UCSD-AML1 (cell line): ENCODE results near the gene ACTL6B.
A peak's percentile ranks its signal among the peaks of the same experiment; 100 is the strongest.
"Not testable (repeated sequence)": the region's sequence is repeated elsewhere in the genome, so short reads cannot be mapped to it uniquely, and the experiment has no call there.

Experiments
- DNase-seq: peaks from one replicate; lab custom pipeline; 2025; ENCODE audit not compliant: unreplicated experiment; lab: John Stamatoyannopoulos, UW

Gene ACTL6B

DNA sequence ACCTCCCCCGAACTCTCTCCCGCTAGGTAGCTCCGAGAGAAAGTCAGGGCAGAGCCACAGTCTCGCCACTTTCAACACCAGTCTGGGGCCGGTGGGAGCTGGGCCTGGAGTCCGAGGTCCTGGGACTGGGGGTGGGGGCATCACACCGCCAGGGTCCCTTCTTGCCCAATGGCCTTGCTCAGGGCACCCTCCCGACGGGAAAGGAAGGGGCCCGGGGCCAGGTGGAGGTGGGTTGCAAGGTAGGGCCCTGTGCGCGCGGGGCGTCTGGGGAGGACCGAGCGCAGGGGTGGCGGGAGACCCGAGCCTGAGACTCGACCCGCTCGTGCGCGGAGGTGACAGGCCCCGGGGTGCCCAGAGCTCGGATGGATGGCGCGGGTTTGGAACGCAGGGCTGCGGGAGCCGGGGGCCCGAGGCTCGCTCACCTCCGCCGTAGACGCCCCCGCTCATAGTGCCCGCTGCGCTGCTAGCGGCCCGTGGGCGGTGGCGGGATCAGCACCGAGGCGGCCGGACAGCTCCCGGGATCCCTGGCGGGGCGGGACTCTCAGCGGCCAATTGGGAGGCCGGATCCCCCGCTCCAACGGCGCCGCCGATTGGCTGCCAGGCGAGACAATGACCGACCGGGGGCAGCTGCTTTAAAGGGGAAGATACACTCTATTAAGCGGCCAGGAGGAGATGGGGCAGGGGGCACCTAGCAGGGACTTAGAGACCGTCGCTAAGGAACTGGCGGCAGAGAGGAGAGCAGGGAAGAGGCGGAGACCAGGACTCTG is at the start of gene ACTL6B:
ACTL6B (minus strand) TSS at position 541 of the 767 bp plus-strand sequence; CDS start at position 447, 94 bp downstream.
- DNase-seq: peak; percentile 59

DNA sequence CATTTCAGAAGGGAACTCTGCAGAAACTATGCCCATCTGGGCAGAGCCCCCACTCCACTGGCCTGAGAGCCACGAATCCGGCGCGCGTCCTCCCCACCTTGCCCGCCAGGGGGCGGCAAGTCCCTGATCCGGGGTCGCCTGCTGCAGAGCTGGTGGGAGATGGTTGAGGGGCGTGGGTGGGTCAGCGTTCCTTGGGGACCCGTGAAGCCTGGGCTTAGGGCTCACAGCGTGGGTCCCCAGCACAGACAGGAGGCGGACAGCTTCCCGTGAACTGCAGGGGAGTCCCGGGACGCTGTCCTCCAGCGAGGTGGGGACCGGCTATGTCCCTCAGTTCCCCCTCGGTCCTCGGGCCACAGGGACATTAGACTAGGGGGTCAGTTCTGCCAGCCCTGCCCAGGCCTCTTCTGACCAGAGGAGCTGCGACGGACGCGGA is 49.1 kb upstream of the ACTL6B start:
- DNase-seq: peak; percentile 55

GRCh38 chr7:100701089-100701488 is 44.8 kb upstream of the ACTL6B start:
- not testable (repeated sequence) for DNase-seq

DNA sequence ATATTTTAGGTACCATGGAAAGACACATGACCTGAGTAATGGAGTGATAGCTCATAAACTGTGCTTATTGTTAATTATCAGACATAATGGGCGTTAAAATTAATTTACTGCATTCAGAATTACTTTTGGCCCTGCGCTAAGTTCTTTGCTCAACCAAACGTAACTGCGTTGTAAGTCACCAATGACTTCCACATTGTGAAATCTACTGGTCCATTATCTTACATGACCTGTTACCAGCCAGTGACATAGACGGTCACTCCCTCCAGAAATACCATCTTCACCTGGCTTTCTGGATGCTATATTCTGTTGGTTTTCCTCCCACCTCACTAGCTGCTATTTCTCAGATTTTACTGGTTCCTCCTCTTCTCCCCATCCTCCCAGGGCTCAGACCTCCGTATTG is 42.8 kb upstream of the ACTL6B start:
- DNase-seq: no peak

DNA sequence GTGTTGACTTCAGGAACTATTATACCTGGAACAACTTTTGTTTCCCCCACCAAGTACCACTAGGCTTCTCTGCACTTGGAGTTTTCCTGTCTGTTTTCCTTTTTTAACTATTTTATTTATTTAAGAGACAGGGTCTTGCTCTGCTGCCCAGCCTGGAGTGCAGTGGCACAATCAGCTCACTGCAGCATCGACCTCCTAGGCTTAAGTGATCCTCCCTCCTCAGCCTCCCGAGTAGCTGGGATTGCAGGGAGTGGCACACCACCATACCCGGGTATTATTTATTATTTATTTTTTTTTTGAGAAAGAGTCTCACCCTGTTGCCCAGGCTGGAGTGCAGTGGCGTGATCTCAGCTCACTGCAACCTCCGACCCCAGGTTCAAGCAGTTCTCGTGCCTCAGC is 39.9 kb upstream of the ACTL6B start:
- no peak for DNase-seq

DNA sequence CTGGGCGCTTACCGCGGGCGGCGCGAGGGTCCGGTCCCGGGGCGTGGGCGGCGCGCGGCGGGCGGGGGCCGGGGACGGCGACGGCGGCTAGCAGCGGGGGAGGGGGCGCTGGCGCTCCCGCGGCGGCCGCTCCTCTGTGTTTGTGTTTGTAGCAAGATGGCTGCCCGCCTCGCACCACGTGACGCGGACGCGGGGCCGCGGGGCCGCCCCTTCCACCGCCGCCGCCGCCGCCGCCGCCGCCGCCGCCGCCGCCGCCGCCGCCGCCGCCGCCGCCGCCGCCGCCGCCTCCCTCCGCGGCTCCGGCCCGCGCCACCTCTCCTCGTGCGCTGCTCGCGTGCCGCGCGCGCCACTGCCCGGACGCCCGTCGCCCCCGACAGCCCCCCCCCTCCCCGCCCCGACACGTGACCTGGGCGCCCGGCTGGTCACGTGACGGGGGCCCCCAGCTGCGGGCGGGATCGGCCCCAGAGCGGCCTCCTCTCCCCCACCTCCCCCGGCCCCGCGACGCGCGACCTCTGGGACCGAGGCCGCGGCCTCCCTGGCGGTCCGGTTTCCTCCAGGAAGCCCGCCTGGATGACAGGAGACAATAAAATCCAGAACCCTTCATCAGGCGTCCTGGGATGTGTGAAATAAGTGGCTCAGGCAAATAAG is 38.0 kb upstream of the ACTL6B start, which contains the start of gene GIGYF1:
GIGYF1 (minus strand) TSS at position 153 of the 648 bp plus-strand sequence. CDS start 6,012 bp downstream, outside the sequence.
- DNase-seq: peak; percentile 54

GRCh38 chr7:100693312-100694097 is 37.3 kb upstream of the ACTL6B start:
- no peak for DNase-seq

GRCh38 chr7:100692578-100692961 is 36.3 kb upstream of the ACTL6B start:
- DNase-seq: no peak

GRCh38 chr7:100691676-100692577 is 35.7 kb upstream of the ACTL6B start:
- DNase-seq: peak; percentile 54

DNA sequence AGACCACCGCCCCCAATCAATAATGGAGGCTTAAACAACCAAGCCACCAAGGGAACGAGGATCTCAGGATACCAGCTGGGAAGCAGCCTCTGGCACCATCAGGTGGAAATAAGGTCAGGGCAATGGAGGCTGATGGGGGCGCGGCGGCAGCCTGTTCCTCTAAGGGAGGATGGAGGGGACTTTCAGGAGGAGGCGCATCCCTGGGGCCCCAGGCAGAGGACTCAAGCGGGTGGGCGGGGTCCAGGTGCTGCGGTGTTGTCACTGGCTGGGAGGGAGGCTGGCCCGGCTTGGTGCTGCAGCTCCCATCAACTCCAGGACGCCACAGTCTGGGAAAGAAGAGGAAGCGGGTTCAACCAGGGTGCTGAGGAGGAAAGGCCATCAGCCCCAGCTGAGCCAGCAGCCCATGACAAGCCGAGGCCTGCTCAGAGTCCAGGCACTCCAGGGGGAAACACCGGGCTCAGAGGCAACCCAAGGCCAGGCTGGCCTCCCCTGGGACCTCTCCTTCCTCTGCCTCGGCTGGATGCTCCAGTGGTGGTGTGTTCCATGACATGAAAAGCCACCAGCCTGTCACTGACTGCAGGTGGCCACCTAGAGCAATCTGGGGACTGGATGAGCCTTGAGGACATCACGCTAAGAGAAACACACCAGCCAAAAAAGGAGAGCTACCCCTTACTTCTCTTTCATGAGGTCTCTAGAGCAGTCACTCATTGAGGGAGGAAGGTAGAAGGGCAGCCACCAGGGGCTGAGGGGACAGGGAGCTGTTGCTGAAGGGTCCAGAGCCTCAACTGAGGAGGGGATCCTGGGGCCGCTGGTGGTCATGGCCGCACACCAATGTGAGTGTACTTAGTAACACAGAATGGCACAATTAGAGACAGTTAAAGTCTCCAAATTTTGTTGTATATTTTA is 33.2 kb upstream of the ACTL6B start:
- DNase-seq: no peak

DNA sequence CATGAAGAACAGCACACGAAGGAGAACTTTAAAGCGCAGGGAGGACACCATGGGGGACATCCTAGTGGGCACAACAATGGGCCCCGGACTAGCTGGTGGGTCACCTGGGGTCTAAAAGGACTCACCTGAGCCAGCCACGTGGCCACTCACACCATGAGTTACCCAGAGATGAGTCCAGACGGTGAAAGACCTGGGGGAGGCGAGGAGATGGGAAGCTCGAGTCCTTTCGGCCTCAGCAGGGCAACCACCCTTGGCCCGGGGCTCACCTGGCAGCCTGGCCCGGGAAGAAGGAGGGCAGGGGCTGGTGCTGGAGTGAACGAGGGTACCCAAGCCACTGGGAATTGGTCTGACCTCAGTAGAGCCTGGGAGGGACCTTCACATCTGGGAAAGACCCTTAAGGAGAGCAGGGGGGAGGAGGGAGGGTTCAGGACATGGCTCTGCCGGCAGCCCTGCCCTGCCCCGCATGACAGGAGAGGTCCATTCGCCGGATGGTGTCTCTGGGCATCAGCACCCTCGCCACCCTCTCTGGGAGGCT is 32.1 kb upstream of the ACTL6B start:
- DNase-seq: no peak

DNA sequence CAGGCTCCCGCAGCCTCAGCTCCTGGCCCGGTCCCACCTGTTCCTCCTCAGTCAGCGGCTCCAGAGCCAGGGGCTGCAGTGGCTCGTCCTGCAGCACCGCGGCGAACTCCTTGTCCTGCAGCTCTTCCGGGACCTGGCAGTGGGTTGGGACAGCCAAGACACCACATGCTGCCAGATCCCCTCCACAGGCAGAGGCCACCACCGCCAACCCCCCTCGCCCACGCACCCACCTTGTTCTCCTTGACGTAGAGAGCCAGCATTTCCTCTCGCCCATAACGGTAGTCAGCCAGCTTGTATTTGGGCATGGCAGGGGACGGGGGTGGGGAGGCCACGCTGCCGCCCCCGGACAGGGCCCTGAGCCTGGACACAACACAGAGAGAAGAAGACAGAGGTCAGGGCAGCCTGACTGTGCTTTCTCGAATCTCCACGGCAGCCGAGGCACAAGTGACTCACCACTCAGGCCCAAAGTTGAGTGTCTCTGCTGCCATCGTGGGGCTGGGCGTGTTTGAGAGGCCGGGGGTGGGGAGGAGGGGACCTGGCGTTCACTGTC is 31.6 kb upstream of the ACTL6B start:
- DNase-seq: no peak

DNA sequence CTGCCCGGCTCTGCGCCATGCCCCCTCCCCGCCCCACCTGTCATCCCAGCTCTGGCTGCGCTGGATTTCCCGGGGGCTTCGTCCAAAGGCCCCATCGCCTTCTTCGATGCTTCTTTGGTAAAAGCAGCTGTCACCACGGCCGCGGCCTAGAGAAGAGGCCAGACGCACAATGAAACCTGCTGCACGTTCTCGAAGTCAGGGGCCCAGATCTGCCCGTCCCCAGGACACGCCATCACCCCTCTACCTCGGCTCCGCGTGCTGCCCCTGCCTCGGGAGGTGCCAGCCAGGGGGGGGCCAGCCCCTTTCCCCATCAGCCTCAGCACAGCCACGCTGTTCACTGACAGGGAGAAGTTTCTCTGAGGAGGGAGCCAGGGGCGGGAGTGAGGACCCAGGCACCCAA is 31.0 kb upstream of the ACTL6B start:
- no peak for DNase-seq

- no peak for DNase-seq
Measured at GRCh38 chr7:100686822-100687211, 30.6 kb upstream of the ACTL6B start.

DNA sequence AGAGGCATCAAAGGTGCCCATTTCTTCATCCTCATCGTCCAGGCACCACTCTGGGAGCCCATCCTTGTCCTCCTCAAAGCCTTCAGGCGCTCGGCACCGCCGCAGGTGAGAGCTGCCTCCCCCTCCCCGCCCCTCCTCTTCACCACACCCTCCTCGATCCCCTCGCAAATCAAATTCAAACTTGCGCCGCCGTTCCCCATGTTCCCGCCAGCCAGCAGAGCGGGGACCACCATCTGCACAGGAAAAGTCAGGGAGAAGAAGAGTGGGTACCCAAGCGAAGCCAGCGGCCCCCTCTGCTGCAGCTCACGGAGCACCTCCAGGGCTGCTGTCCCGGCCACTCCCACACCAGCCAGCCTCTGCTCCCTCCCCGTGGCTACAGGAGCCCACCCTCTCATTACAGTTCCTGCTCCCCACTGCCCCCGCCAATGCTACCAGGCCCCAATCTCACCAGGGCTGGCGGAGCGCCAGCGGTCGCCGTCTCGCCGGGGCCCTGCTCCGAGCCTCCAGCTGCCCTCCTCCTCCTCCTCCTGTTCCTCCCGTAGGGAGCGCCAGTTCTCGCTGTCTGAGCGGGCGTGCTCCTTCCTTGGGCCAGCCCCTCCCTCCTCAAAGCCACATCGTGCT is 30.1 kb upstream of the ACTL6B start:
- no peak for DNase-seq

DNA sequence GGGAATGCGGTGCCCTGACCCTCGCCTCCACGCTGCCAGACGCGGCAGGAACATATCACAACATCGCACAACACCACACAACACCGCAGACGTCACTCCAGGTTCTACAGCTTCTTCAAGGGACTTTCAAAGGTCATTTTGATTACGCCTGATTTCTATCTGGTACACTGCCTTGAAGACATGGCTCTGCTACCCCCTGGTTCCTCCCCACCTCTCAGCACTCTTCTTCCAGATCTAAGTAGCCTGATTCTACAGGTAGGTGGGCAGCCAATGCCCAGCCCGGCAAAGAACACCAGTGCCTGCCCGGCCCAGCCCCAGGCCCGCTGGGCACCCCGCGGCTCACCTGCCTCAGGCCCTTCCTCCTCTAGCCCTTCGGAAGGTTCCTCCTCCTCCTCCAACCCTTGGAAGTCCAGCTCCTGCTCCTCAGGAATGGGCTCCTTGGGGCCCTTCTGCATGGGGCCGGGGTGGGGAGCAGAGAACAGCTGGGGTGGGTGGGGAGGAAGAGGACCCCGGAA is 29.4 kb upstream of the ACTL6B start:
- no peak for DNase-seq

DNA sequence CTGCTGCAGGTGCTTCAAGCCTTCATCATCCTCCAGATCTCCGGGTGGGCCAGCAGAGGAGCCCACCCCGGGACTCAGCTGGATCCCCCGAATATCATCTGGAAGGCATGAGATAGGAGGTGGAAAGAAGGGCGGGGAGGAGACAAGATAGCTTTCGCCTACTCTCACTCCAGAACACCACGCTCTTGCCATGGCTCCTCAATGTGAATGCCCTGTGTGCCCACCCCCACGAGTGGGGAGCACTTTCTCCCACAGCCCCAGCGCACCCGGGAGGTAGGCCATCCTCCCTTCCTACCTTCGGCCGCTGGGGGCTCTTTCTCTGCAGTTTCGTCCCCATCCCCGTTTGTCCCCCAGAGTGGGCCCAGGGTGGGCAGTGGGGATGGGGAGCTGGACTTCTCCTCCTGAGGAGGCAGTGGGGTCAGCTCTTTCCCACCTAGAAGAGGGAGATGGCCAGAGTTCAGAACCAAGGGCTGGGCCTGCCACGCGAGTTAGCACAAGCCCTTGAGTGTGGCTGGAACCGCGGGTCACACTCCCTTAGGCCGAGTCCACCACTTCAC is 28.9 kb upstream of the ACTL6B start:
- DNase-seq: no peak

GRCh38 chr7:100684534-100685042 is 28.3 kb upstream of the ACTL6B start:
- no peak for DNase-seq
